GM21381 (cell line): ENCODE results near the gene MYOF.
"Not testable (repeated sequence)": the region's sequence is repeated elsewhere in the genome, so short reads cannot be mapped to it uniquely, and the experiment has no call there.

Experiments used
- ATAC-seq: cut with Tn5 transposase; IDR thresholded peaks from one replicate; pipeline ENCODE4 v1.9.1; 2021; ENCODE audit warnings: mild to moderate bottlenecking, moderate library complexity; ENCODE audit not compliant: unreplicated experiment

Gene MYOF

DNA sequence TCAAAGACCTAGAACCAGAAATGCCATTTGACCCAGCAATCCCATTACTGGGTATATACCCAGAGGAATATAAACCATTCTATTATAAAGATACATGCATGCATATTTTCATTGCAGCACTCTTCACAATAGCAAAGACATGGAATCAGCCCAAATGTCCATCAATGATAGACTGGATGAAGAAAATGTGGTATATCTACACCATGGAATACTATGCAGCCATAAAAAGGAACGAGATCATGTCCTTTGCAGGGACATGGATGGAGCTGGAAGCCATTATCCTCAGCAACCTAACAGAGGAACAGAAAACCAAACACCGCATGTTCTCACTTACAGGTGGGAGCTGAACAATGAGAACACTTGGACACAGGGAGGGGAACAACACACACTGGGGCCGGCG, 123.7 kb downstream of the MYOF start:
- ATAC-seq: not testable (repeated sequence)

DNA sequence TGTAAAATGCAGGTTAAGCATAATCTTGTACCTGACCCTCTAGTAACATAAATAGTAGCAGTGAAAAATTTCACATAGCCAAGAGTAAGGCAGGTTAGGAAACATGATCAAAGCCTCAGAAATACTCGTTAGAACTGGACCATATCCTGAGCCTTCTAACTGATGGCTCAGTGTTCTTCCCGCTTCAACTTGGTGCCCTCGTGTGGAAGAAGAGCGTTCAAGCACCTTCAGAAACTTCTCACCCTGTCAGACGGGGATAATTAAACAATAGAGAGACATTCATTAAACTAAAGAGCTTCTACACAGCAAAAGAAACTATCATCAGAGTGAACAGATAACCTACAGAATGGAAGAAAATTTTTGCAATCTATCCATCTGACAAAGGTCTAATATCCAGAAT, 124.5 kb downstream of the MYOF start:
- no peak for ATAC-seq

DNA sequence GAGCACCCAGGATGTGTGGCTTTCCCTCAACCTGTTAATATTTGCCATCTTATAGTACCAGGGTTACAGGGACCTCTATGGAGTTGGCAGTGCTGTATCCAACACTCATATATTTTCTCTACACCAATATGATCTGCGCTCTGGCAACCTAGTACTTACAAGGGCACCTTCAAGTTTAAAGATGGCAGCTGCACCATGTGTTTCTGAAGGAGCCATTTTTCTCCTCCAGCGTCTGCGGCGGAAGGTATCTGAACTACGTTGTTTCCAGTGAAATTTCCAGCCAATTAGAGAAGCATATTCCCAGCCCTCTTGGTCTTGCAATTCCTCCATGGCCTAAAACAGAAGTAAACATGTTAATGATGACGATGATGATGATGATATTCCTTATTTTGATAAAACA, 125.6 kb downstream of the MYOF start:
- no peak for ATAC-seq

DNA sequence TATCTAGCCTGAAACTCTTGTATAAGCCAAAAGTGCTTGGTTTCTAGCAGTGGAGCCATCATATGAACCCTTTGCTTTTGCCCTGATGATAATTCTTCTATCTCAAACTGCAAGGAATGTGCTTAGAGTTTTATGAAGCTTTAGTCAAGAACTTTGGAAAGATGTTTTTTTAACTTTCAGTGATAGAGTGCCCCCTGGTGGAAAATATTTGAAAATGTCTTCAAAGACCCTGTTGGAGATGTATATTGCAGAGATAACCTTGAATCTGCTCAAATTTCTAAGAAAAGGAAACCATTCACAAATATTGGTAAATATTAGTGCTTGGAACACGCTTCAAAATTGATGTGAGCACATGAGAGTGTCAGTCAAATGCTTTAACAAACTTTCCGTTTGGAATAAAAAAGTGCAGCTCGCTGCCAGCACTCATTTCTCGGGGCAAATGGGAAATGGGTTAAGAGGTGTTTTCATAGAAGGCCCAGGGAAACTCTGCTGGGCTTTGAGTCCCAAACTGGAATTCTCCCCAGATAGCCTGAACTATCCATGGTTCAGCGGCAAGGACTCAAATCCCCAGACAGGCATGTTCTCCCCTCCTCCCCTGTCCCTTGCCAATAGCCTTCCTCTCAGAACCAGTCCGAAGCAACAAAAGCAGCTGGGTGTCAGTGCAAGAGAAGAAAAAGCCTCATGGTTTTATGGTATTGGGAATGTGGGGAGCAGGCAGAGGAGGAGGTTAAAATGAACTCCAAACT, 129.3 kb downstream of the MYOF start:
- no peak for ATAC-seq

DNA sequence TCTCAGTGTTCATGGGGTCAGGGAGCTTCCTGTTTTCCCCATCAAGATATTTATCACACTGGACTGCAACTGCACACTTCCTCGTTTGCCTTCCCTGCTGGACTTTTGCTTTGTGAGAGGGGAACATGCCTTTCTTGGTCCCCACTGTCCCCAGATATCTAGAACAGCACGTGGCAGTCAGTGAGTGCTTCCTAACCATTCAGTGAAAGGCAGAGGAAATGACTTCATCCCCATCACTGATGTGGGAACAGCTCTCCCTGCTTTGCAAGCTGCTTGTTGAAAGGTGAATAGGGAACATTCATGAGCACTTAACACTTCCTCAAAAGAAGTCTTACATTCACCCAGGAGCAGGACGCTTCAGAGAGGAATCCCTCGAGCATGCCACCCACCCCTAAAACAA, 135.4 kb downstream of the MYOF start:
- no peak for ATAC-seq

DNA sequence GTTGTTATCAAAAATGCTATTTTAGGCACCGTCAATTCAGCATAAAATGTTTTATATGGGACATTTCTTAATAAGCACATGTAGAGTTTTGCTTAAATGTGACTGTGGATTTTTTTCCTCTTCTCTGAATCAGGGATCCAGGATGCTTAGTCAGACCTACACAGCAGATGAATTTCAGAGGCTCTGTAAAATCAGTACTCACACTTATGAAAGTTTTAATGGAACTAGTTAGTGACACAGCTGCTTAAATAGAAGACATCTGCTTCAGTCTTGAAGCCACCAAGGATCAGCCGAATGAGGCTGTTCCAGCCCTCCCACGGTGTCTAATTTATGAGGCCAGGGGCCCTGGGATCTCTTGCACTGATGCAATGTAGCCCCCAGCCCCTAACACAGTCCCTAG, 136.0 kb downstream of the MYOF start:
- no peak for ATAC-seq

DNA sequence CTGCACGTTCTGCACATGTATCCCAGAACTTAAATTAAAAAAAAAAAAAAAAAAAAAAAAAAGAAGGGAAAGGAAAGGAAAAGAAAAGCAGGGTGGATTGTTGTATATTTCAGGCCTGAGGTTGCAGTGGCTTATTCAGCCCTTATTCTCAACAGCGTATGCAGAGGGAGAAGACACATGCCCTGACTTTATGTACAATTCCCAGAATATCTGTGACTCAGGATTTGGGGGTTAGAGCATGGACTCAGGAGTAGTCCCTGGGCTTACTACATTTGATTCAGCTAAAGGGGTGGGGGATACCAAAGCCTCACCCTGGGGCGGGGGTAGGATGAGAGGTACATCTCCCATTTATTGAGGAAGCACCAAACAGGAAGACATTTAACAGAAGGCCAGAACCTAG, 137.4 kb downstream of the MYOF start:
- no peak for ATAC-seq

DNA sequence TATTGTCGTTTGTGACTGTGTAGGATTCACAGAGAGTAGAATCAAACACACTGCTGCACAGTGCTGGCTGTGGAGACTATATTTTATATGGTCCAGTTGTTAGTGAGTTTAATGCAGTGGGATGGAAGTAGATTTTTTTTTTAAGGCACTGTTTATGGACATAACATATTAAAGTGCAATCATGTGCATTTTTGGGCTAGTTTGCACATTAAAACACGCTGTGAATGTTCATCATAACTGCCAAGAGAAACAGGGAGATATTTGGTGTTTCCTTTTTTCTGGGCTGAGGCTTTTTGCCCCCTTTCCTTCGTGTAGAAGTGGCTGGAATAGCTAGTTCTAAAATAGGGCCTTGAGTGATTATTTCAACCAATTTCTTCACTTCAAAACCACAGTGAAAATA, 139.2 kb downstream of the MYOF start:
- ATAC-seq: no peak

DNA sequence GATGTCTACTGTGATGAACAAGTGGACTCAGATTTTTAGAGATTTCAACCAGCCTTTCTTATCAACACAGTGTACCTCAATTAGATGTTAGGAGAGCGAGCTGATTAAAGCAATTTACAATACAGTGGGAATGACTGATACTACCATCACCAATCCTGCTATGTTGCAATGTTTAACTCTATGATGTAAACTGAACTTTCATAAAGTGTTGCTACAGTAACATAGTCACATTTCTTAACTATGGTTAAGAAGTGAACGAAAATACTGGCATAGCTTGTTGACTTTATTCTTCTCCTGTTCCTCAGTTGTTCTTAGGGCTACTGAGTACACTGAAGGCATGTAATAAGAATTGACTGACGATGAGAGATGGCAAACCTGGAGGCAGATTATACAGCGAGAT, 139.8 kb downstream of the MYOF start:
- no peak for ATAC-seq

DNA sequence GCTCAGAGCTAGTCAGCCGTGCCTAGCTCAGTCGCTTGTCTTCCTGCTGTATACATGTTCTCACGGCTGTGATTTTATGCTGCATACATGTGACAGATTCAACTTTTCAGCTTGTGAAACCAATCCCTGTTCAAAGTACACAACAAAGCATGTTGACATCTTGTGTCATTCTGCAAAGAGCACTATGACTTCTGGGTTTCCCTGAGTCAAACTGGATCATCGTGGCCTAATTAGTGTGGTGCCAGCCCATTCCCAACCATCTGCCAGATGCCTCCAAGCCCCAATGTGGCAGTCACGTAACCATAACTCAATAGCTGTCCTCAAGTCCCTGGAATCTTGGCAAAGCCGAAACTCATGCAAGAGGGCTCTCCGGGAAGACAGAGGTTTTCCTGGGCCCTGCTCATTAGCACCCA, 144.8 kb downstream of the MYOF start:
- no peak for ATAC-seq

DNA sequence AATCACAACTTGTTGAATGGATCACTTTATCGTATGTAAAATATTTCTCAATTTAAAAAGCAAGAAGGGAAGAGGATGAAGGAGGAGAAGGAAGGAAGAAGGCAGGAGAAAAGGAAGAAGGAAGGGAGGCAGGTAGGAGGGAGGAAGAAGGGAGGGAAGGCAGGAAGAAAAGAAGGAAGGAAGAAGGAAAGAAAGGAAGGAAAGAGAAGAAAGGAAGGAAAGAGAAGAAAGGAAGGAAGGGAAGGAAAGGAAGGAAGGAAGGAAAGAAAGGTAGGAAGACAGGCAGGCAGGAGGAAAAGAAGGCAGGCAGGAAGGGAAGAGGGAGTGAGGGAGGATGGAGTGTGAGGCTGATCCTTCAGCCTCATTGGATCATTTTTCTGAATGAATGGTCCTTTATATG, 145.5 kb downstream of the MYOF start:
- no peak for ATAC-seq

DNA sequence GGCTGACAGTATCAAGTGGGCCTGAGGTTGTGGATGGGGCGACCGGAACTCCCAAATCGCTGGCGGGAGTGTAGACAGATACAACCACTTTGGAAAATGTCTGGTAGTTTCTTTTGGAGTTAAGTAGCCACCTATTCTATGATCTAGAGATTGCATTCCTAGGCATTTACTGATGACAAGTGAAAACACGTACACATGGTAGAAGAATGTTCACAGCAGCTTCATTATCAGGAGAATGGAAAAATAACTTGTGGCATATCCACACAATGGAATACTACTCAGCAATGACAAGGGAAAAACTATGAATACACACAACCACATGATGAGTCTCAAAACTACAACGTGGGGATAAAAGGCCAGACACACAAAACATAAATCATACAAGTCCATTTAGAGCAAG, 146.0 kb downstream of the MYOF start:
- no peak for ATAC-seq

DNA sequence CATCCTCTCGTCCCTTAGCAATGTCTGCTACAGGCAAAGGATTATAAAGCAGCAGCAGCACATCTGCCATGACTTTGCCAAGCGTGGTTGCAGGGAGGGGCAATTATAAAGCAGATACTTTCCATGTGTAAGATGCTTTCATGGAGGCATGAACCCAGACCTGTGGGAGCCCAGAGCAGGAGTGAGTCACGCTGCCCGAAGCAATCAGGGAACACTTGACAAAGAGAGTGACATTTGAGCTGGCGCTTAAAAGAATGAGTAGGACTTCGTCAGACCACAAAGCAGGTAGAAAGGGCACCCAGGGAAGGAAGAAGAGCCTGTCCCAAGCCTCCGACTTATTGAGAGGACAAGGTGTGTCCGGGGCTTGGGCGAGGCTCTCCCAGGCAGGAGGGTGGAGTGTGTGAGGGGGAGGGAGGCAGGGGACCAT, 147.2 kb downstream of the MYOF start:
- ATAC-seq: no peak

DNA sequence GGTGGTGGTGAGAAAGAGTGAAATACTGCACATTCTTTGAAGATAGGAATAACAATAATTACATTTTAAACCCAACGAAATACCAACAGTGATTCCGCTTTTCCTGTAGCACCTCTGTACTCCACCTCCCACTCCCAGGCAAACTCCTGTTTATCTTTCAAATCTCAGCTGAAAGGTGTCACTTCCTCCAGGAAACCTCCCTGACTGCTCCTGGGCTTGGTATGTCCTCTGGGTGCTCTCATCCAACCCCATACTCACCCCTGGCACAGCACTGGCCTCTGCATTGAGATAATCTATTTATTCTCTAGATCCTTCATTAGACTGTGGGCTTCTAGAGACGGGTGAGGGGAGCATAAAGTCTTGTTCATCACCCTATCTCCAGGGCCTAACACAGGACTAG, 148.0 kb downstream of the MYOF start:
- ATAC-seq: no peak

DNA sequence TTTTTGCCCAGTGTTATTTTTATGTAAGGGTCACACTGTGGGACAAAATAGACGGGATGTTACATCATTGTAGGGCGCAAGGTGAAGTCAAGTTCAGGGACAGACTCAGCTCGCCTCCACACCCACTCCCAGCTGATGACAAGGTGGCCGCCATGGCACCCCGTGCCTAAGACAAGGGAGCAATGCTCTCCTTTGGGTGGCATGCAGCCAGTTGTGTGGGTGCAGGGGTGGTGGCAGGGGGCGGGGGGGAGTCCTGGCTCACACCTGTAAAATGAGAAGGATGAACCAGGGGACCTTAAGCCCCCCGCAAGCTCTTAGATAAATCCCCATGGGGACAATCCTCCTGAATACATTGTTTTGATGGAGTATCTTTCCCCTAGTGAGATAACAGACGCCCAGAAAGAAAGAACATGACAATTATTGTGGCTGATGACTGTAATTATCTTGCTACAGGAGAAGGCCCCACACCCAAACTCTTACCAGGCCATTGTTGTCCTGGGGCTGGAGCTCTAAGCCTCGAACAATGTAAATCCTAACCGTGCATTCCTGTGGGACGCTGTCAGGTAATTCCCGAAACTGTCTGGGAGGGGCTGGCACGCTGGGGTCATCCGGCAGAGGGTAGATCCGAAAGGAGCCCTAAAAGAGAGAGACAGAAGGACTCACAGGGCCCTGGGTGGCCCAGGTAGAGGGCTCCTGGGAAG, 148.7 kb downstream of the MYOF start:
- ATAC-seq: no peak

DNA sequence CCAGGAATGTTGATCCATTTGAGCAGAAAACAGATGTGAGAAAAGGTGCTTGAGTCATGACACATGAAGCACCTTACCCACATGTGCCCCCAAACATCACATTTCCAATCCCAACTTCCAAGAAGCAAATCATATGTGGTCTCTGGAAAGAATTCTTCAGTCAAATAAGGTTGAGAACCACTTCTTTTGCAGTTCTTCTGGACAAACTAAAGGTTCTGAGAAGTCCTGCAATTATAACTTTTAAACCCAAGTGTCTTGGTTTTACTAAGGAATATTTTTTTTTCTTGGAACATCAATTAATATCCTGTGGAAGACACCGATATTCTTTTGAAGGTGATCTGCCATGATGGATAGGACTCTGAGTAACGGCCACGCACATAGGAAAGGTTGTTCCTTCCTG, 151.3 kb downstream of the MYOF start:
- no peak for ATAC-seq

DNA sequence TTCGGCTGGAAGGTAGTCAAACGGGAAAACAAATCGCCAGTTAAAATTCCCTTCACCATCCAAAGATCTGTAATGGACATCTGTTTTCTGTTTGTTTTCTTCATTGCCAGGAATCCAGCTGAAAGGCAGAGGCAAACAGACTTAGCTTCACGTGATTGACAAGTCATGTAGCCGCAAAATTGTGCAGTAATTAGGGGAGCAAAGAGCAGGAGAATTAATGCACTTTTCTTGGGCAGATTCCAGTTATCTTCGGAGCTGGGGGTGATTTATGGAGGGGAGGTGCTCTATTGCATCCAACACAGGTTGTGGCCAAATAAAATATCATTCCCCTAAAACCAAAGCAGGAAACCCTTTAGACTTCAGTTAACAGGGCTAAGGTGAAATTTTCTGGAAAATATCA, 162.2 kb downstream of the MYOF start:
- ATAC-seq: no peak

DNA sequence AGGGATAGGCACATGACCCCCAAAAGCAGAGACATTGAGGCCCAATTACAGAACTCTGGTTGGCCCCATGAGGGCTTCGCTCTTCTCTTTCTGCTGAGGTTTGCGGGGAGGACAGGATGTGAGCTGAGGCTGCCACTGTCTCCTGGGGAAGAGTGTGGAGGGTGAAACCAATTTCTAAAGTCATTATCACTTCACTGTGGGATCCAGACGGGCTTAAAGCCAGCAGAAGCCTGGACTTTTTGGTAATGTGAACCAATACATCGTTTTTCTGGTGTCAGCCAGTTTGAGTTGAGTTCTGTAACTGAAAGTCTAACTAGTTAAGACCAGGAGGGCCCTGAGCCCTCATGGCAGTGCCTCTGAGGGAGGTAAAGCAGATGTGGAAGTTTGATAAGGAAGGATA, 163.0 kb downstream of the MYOF start:
- no peak for ATAC-seq

DNA sequence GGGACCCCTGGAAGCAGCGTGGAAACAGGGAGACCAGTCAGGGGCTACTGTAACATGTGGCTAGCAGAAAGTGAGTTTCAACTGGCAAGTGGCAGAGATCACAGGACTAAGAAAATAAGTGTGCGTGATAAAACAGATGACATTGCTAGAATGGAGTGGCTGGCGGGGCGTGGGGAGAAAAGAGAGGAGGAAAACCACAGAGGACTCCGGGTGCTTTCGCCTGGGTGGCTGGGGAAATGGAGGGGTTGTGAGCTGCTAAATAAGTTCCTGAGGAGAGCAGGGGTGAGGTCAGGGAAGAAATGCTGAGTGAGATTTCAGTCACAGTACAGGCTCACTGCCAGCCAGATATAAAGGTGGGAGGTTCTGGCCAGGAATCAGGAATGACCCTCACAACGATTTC, 166.9 kb downstream of the MYOF start:
- no peak for ATAC-seq

DNA sequence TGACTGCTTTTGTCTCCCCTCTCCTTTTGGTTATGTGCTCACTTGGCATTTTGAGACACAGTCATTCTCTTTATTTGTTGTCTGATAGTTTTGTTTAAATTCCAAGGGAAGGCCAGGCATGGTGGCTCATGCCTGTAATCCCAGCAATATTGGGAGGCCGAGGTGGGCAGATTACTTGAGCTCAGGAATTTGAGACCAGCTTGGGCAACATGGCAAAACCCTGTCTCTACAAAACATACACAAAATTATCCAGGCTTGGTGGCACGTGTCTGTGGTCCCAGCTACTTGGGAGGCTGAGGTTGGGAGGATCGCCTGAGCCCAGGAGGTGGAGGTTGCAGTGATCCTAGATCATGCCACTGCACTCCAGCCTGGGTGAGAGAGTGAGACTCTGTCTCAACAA, 167.5 kb downstream of the MYOF start:
- not testable (repeated sequence) for ATAC-seq

DNA sequence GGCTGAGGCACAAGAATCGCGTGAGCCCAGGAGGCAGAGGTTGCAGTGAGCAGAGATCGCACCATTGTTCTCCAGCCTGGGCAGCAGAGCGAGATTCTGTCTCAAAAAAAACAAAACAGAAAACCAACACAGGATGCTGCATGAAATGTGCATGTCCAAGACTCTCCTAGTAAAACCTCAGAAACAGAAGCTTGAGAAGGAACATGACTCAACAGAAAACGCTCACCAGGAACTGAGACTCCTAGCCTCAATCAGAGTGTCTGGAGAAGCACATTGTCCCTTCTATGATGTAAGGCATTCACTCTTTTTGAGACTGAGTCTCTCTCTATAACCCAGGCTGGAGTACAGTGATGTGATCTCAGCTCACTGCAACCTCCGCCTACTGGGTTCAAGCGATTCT, 168.3 kb downstream of the MYOF start:
- ATAC-seq: no peak

DNA sequence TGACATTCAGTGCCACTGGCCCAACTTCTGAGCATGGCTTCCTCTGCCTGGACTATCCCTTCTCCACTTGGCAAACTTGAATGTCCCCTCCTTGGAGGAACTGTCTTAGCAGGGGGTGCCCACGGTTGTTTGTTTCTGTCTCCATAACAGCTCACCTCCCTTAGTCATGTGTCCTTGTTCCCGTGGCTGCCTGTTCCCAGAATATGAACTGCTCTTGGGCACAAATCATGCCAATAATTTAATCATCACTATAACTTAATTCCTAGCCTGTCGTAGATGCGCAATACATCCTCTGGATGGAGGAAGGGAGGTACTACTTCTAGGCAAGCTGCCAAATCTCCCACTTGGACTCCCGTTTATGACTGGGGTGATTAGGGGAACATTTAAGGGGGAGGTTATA, 173.1 kb downstream of the MYOF start:
- no peak for ATAC-seq

DNA sequence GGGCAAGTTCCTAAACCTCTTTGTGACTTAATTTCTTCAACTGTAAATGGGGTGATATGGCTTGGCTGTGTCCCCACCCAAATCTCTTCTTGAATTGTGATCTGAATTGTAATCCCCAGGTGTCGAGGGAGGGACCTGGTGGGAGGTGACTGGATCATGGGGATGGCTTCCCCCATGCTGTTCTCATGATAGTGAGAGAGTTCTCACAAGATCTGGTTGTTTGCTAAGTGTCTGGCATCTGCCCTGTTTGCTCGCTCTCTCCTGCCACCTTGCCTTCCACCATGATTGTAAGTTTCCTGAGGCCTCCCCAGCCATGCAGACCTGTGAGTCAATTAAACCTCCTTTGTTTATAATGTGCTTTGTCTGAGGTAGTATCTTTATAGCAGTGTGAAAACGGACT, 177.0 kb downstream of the MYOF start:
- no peak for ATAC-seq
